ENCODE data around the gene CACNA2D3.

DNA sequence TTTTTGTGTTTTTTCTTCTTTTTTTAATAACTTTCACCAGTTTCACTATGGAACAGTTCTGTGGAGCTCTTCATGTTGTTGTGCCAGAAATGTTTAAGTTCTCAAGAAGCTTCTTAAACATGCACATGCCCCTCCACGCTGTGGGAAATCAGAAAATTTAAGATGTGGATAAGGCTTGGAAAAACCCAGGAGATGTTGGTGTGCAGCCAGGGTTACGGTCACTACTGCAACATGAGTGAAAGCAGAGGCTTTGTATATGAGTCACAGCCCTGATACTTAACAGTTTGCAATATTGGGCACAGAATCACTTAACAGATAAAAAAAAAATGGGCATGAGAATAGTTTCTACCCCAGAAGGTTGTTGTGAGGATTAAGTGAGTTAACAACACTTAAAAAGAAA lies 405.6 kb downstream of the CACNA2D3 start:
- TF ChIP-seq, protein P1, sequence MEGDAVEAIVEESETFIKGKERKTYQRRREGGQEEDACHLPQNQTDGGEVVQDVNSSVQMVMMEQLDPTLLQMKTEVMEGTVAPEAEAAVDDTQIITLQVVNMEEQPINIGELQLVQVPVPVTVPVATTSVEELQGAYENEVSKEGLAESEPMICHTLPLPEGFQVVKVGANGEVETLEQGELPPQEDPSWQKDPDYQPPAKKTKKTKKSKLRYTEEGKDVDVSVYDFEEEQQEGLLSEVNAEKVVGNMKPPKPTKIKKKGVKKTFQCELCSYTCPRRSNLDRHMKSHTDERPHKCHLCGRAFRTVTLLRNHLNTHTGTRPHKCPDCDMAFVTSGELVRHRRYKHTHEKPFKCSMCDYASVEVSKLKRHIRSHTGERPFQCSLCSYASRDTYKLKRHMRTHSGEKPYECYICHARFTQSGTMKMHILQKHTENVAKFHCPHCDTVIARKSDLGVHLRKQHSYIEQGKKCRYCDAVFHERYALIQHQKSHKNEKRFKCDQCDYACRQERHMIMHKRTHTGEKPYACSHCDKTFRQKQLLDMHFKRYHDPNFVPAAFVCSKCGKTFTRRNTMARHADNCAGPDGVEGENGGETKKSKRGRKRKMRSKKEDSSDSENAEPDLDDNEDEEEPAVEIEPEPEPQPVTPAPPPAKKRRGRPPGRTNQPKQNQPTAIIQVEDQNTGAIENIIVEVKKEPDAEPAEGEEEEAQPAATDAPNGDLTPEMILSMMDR (IDR thresholded peaks at IDR 0.05) = no peak
- TF ChIP-seq POLR2A (IDR thresholded peaks at IDR 0.05) = no peak
